HG02840 (cell line): ENCODE measurements around the gene ABCA10.
A peak's percentile ranks its signal among the peaks of the same experiment; 100 is the strongest.
"Not testable (repeated sequence)": the region's sequence is repeated elsewhere in the genome, so short reads cannot be mapped to it uniquely, and the experiment has no call there.

ENCODE experiments used
- ATAC-seq: cut with Tn5 transposase; IDR thresholded peaks from one replicate; pipeline ENCODE4 v1.9.1; 2021; ENCODE audit warnings: mild to moderate bottlenecking, moderate library complexity, moderate number of reproducible peaks; ENCODE audit not compliant: unreplicated experiment, low FRiP score

Gene ABCA10

GRCh38 chr17:69173118-69173517 is 55.5 kb downstream of the ABCA10 start:
- ATAC-seq: no peak

- no peak for ATAC-seq
These were observed 58.2 kb downstream of the ABCA10 start for GRCh38 chr17:69170377-69170776.

DNA sequence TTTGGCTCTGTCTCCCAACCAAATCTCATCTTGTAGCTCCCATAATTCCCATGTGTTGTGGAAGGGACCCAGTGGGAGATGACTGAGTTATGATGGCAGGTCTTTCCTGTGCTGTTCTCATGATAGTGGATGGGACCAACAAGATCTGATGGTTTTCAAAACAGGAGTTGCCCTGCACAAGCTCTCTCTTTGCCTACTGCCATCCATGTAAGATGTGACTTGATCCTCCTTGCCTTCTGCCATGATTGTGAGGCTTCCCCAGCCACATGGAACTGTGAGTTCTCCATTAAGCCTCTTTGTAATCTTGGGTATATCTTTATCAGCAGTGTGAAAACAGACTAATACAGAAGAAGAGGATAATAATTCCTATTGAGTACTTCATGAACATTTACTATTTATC is 60.0 kb downstream of the ABCA10 start:
- ATAC-seq: not testable (repeated sequence)

DNA sequence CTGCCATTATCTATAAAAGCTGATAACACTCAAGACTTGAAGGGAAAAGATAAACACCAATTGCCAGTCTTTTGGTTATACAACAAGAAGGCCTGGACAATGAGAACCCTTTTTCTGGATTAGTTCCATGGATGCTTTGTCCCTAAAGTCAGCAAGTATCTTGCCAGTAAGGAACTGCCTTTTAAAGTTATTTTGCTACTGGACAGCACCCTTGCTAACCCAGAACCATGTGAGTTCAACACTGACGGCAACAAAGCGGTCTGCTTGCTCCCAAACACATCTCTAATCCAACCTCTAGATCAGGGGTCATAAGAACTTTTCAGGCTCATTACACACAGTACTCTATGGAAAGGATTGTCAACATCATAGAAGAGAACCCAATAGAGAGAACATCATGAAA is 61.7 kb downstream of the ABCA10 start:
- no peak for ATAC-seq

DNA sequence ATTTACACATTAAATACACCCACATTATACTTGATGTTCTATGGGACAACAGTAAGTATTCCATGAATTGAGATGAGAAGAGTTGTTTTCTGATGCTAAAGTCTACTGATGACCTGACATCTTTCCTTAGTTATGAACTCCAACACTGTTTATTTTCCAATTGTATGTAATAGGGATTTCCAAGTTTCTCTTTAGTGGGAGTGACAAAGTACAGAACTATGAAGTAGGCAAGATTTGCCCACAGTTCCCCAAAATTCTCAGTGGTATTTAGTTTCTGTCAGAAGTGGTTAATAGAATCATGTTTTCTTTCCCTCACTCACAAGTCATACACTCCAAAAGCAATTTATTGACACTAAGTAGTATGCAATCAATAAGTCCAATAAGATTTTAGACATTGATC is 64.4 kb downstream of the ABCA10 start:
- no peak for ATAC-seq

- no peak for ATAC-seq
These were observed 69.2 kb downstream of the ABCA10 start for GRCh38 chr17:69159418-69159817.

- ATAC-seq: no peak
These were observed 74.4 kb downstream of the ABCA10 start for GRCh38 chr17:69154267-69154666.

GRCh38 chr17:69150333-69150732 is 78.3 kb downstream of the ABCA10 start:
- no peak for ATAC-seq

- ATAC-seq: no peak
These were observed 81.2 kb downstream of the ABCA10 start for GRCh38 chr17:69147460-69147859.

- ATAC-seq: no peak
These were observed 84.0 kb downstream of the ABCA10 start for GRCh38 chr17:69144331-69145255.

DNA sequence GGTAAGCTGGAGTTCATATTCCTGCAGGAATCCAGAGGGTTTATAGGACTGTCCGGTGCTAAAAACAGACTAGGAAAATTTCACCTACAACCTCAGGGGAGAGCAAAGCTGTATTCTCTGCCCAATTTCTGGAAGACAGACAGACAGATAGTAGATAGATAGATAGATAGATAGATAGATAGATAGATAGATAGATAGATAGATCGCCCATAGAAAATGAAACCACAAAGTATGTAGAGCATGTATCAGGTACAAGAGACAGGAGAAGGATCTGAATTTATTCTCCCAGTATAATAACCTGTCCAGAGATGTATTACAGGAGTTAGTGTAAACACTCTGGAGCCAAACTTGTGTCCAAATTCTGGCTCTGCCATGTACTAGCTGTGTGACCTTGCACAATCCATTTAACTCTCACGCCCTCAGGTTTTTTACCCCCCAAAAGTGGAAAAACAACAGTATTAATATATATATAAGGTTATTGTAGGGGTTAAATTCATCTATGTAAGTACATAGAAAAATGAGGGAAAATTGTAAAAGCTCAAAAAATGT is 84.9 kb downstream of the ABCA10 start:
- no peak for ATAC-seq

DNA sequence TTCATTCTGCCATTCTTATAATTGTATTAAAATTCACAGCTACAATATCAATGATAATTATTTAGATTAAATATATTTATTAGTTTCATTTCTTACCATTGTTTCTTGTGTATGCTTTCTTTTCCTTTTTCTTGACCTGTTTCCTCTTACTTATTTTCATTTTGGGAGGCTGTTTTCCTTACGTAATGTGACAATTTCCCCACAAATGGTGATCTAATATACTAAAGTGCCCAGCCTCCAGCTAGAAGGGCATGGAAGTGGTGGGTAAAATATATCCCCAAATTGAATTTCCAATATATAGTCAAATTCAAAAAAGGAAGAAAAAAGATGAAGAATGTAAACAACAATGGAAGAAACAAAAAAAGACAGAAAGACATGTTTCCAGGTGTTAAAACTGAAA is 85.5 kb downstream of the ABCA10 start:
- ATAC-seq: no peak

GRCh38 chr17:69142175-69142802 is 86.3 kb downstream of the ABCA10 start:
- ATAC-seq: no peak

DNA sequence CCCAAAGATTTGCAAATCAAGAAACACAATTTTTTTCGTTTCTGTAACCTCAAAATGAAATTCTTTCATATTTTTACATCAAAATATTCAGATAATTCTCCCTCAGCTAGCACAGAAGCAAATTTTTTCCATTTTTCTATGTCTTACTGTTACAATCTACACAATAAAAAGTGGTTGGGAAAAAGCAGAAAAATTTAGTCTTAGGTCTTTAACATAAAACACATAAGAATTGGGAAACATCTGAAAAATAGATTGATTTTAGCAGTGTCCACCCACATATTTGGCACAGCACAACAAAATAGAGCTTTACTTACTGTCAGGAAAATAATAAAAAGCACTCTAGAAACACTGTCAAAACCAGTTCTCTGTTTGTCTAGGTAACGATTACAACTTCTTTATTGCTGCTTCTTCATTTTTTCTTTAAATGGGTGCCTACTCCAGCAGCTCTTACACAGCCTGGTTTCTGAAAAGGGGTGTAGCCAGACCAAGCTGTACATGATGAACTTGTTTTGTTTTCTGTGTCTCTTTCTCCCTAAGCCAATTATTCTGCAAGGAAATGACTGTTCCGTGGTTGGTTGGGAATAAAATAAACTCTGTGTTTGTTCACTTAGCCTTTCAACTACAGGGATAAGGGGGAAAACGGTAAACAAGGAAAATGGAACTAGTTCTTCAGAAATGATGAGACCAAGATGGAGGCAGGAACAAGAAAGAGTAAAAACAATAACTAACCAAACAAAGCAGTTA is 87.0 kb downstream of the ABCA10 start, which contains the start of gene ABCA6:
TSS of gene ABCA6 (minus strand) at position 465 of the 744 bp plus-strand sequence. CDS start 1,192 bp downstream, outside the sequence.
- ATAC-seq: no peak

DNA sequence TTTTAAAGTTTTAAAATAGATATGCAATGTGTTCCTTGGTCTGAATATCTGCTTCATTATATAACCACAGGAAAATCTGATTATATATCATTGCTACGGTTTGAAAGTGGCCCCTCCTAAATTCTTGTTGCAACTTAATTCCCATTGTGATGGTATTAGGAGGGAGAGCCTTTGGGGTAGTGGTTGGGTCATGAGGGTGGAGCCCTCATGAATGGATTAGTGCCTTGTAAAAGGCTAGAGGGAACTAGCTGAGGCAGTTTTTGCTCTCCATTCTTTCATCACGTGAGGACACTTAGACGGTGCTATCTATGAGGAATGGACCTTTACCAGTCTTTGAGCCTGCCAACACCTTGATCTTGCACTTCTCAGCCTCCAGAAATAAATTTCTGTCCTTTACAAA is 94.5 kb downstream of the ABCA10 start:
- ATAC-seq: no peak

GRCh38 chr17:69130627-69131296 is 97.9 kb downstream of the ABCA10 start:
- no peak for ATAC-seq

- no peak for ATAC-seq
These were observed 105.0 kb downstream of the ABCA10 start for GRCh38 chr17:69123626-69124025.

GRCh38 chr17:69122065-69122464 is 106.6 kb downstream of the ABCA10 start:
- no peak for ATAC-seq

DNA sequence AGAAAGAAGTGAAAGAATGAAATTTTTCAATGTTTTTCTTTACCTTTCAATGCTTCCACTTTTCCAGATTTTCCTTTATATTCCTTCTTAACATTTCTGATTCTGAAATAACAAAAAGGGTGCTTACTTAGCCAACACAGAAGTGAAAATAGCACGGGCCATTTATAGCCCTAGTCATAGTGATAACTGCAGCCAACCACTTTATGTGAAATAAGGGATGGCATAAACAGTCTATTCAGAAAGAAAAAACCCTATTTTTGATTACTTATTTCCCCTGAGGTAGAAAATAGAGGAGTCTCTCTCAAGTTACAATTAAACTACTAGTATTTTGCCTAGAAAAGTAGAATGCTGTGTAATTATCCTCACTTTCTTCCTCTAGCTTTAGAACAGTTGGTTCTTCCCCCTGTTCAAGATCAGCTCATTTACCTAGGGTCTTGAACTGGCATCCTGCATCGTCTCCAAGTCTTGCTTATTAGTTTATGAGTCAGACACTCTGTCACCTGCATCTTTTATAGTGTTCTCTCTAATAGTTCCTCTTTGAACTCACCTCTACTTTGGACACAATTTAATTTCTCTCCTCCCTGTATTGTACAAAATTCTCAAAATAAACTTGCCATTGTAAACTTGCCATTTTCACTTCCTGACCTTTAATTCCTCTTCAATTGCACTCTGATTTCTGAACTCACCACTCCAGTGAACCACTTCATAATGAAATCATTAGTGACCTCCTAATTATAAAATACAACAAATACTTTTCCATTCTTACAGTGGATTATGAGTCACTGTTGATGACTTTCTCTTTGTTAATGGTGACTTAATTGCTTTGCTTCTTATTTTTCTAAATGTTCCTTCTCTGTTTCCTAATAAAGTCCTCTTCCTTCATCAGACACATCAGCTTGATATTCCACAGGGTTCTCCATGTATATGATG is 110.5 kb downstream of the ABCA10 start:
- ATAC-seq: peak; percentile 38
